ENCODE measurements around the gene DCBLD1. TPM values are rescaled to one million over a fixed set of nuclear protein-coding genes. Genes with fewer than 3 reads are reported as not detected.

The DCBLD1 gene
- total and polyA plus RNA-seq, 2 donors (not counting 1 experiment from before 2014, with no cell fraction given): 35.2 to 44.4 TPM

Other genes with a start within 250 kb of the DCBLD1 start
- not detected in 2 replicates for gene VGLL2, start 217.1 kb upstream of the DCBLD1 start, total RNA-seq
- not detected in 2 replicates for gene VGLL2, start 217.1 kb upstream of the DCBLD1 start, polyA plus RNA-seq
- gene ROS1, start 56.7 kb upstream of the DCBLD1 start, total RNA-seq: under 0.01 TPM in 2 replicates
- gene ROS1, start 56.7 kb upstream of the DCBLD1 start, polyA plus RNA-seq: 0.01 TPM in 2 replicates
- 42.1 and 45.4 TPM in 2 replicates for gene GOPC, start 119.8 kb downstream of the DCBLD1 start, total RNA-seq
- gene GOPC, start 119.8 kb downstream of the DCBLD1 start, polyA plus RNA-seq: 22.4 and 32.2 TPM in 2 replicates
- 11.6 and 15.4 TPM in 2 replicates for gene NUS1, start 192.8 kb downstream of the DCBLD1 start, total RNA-seq
- 29.8 and 32.9 TPM in 2 replicates for gene NUS1, start 192.8 kb downstream of the DCBLD1 start, polyA plus RNA-seq